HepG2 (cell line): ENCODE data around the gene SYNM. TPM values are rescaled to one million over a fixed set of nuclear protein-coding genes. Genes with fewer than 3 reads are reported as not detected.

Experiments
- ATAC-seq: fragments of 200-7000 bp; cut with Tn5 transposase; 3 replicates; pipeline ENCODE4 v1.9.1; 2020; ENCODE audit warnings: mild to moderate bottlenecking, moderate library complexity
- BruUV-seq: library from RNA; stranded (reverse); fragments of 400-500 nt; replicated peaks from 2 replicates; lab custom pipeline; 2021; lab: Mats Ljungman, UMichigan
- CTCF ChIA-PET: fragments of 300-600 bp; formaldehyde crosslinking; extraction: SDS; loops from one replicate; lab custom pipeline; 2021; ENCODE audit warnings: low total read pairs, inconsistent platforms, low intra/inter-chr PET ratio; lab: Yijun Ruan, JAX
- POLR2A ChIA-PET: fragments of 350-600 bp; sonication (Branson Sonifier 250); formaldehyde crosslinking; loops from one replicate; lab custom pipeline; 2020; ENCODE audit warnings: antibody characterized with exemption, inconsistent platforms; lab: Yijun Ruan, JAX
- DNase-seq: peaks from one replicate; pipeline ENCODE4 v3.0.0-alpha.2; 2015; ENCODE audit warnings: low spot score
- FAIRE-seq: peaks from 3 replicates; lab custom pipeline; 2011; peaks lifted over from hg19 to GRCh38; lab: Jason Lieb, UNC
- H2AFZ ChIP-seq: one replicate; pipeline ENCODE4 v1.6.1; 2011; ENCODE audit warnings: low read length, inconsistent platforms
- H3K27ac ChIP-seq: fragments of 300-600 bp; 3 replicates; pipeline ENCODE4 v1.8.0; 2011; ENCODE audit warnings: mixed run types, mild to moderate bottlenecking, mixed read lengths, low read length, inconsistent platforms; ENCODE audit not compliant: insufficient read depth; ENCODE audit errors: extremely low read length
- H3K27me3 ChIP-seq, 2 experiments: fragments of 200-600 bp in 1 of 2; 2 replicates in 1 of 2; 3 replicates in 1 of 2; pipeline versions ENCODE4 v1.6.0 to v1.8.0; 2011; ENCODE audit warnings: low read length in 2 of 2, mild to moderate bottlenecking in 2 of 2, moderate library complexity in 2 of 2, inconsistent platforms in 1 of 2; ENCODE audit not compliant: insufficient read depth in 2 of 2, control insufficient read depth in 1 of 2
- H3K36me3 ChIP-seq, 2 experiments: fragments of 200-600 bp in 1 of 2; replicated peaks in 1 of 2; 2 replicates in 1 of 2; 3 replicates in 1 of 2; pipeline versions ENCODE4 v1.5.1 to v1.8.0; 2011; ENCODE audit warnings: low read length in 2 of 2, inconsistent platforms in 1 of 2; ENCODE audit not compliant: insufficient read depth in 2 of 2, control insufficient read depth in 1 of 2
- H3K4me1 ChIP-seq: 2 replicates; pipeline ENCODE4 v1.5.1; 2012; ENCODE audit warnings: low read length, inconsistent platforms; ENCODE audit not compliant: insufficient read depth
- H3K4me2 ChIP-seq: 2 replicates; pipeline ENCODE4 v1.6.0; 2011; ENCODE audit warnings: low read depth, low read length, inconsistent platforms
- H3K4me3 ChIP-seq, 3 experiments: fragments of 200-600 bp in 1 of 3; sonication (generic), shearing (Covaris generic) in 1 of 3; replicated peaks in 1 of 3; 2 replicates each; pipeline ENCODE4 v1.5.1; 2011 to 2016; ENCODE audit warnings: low read length in 3 of 3, inconsistent platforms in 2 of 3, low read depth in 2 of 3, mild to moderate bottlenecking in 2 of 3, control low read depth in 1 of 3, mixed read lengths in 1 of 3; ENCODE audit not compliant: insufficient read depth in 1 of 3
- H3K79me2 ChIP-seq: one replicate; pipeline ENCODE4 v1.6.1; 2011; ENCODE audit warnings: low read length, inconsistent platforms; ENCODE audit not compliant: insufficient read depth
- H3K9ac ChIP-seq: 2 replicates; pipeline ENCODE4 v1.6.0; 2011; ENCODE audit warnings: mild to moderate bottlenecking, low read depth, low read length, inconsistent platforms; ENCODE audit not compliant: insufficient read depth
- H3K9me3 ChIP-seq: 2 replicates; pipeline ENCODE4 v1.5.1; 2012; ENCODE audit warnings: mild to moderate bottlenecking, low read length
- H4K20me1 ChIP-seq: 2 replicates; pipeline ENCODE4 v1.6.0; 2011; ENCODE audit warnings: inconsistent platforms, mild to moderate bottlenecking, low read length, moderate library complexity; ENCODE audit not compliant: insufficient read depth
- AGO2 ChIP-seq: fragments of 200-400 bp; formaldehyde crosslinking; optimal IDR thresholded peaks from 2 replicates; pipeline ENCODE3; 2017; ENCODE audit warnings: mild to moderate bottlenecking, low read depth, low read length, moderate library complexity
- CHCHD3 ChIP-seq: sonication (generic); formaldehyde crosslinking; IDR thresholded peaks from 2 replicates; pipeline ENCODE4 v1.8.0; 2022; ENCODE audit warnings: mild to moderate bottlenecking, missing genetic modification reagents, moderate library complexity
- ESRRA ChIP-seq: sonication (generic); formaldehyde crosslinking; IDR thresholded peaks from 2 replicates; pipeline ENCODE4 v1.5.1; 2020; ENCODE audit warnings: mild to moderate bottlenecking, low read depth, missing genetic modification reagents
- FOXJ3 ChIP-seq: sonication (generic); formaldehyde crosslinking; IDR thresholded peaks from 2 replicates; pipeline ENCODE4 v1.4.0; 2020; ENCODE audit warnings: missing genetic modification reagents, mild to moderate bottlenecking, borderline replicate concordance
- GATAD2A ChIP-seq: IDR thresholded peaks from 2 replicates; pipeline ENCODE4 v1.6.1; 2016
- HNF4A ChIP-seq: sonication (generic); formaldehyde crosslinking; IDR thresholded peaks from 2 replicates; pipeline ENCODE4 v1.4.0; 2020; ENCODE audit warnings: missing genetic modification reagents
- HNRNPUL1 ChIP-seq: fragments of 200-400 bp; formaldehyde crosslinking; IDR thresholded peaks from 2 replicates; pipeline ENCODE4 v1.6.1; 2017; ENCODE audit warnings: low read depth, mild to moderate bottlenecking, low read length, moderate library complexity
- KDM4B ChIP-seq: sonication (generic); formaldehyde crosslinking; IDR thresholded peaks from 2 replicates; pipeline ENCODE4 v1.4.0; 2020; ENCODE audit warnings: missing genetic modification reagents
- KLF15 ChIP-seq: sonication (generic); formaldehyde crosslinking; IDR thresholded peaks from 2 replicates; pipeline ENCODE4 v1.8.1; 2023; ENCODE audit warnings: borderline replicate concordance, mild to moderate bottlenecking, inconsistent platforms, missing genetic modification reagents, mixed read lengths
- LCORL ChIP-seq, 2 experiments: fragments of 450-650 bp in 1 of 2; sonication (generic) in 1 of 2; formaldehyde crosslinking in 1 of 2; IDR thresholded peaks; 2 replicates each; pipeline versions ENCODE4 v1.5.0 to v1.6.1; 2017 to 2020; ENCODE audit warnings: antibody characterized with exemption in 1 of 2, missing genetic modification reagents in 1 of 2
- MAFF ChIP-seq: IDR thresholded peaks from 2 replicates; pipeline ENCODE4 v1.6.1; 2011; ENCODE audit warnings: low read depth, low read length, improper control_type of control experiment
- MXD3 ChIP-seq: IDR thresholded peaks from 2 replicates; pipeline ENCODE4 v1.6.1; 2016; ENCODE audit warnings: mild to moderate bottlenecking, missing biosample characterization, missing genetic modification reagents
- NFATC3 ChIP-seq: sonication (generic); formaldehyde crosslinking; IDR thresholded peaks from 2 replicates; pipeline ENCODE4 v1.5.1; 2020; ENCODE audit warnings: mild to moderate bottlenecking, missing genetic modification reagents
- NFKB2 ChIP-seq: sonication (generic); formaldehyde crosslinking; IDR thresholded peaks from 2 replicates; pipeline ENCODE4 v1.4.0; 2020; ENCODE audit warnings: missing genetic modification reagents, borderline replicate concordance
- PCBP1 ChIP-seq: fragments of 200-400 bp; formaldehyde crosslinking; IDR thresholded peaks from 2 replicates; pipeline ENCODE4 v1.6.1; 2017; ENCODE audit warnings: mild to moderate bottlenecking, low read depth, low read length, borderline replicate concordance
- SATB2 ChIP-seq: sonication (generic); formaldehyde crosslinking; IDR thresholded peaks from 2 replicates; pipeline ENCODE4 v1.5.0; 2020; ENCODE audit warnings: missing genetic modification reagents
- SRF ChIP-seq: IDR thresholded peaks from 2 replicates; pipeline ENCODE4 v1.6.1; 2011; ENCODE audit warnings: mild to moderate bottlenecking, low read depth, low read length, moderate library complexity
- SRSF1 ChIP-seq: fragments of 200-400 bp; formaldehyde crosslinking; optimal IDR thresholded peaks from 2 replicates; pipeline ENCODE3; 2017; ENCODE audit warnings: mild to moderate bottlenecking, low read depth, low read length, moderate library complexity
- U2AF1 ChIP-seq: fragments of 200-400 bp; formaldehyde crosslinking; optimal IDR thresholded peaks from 2 replicates; pipeline ENCODE3; 2017; ENCODE audit warnings: mild to moderate bottlenecking, low read depth, low read length
- ZBTB38 ChIP-seq: sonication (generic); formaldehyde crosslinking; IDR thresholded peaks from 2 replicates; pipeline ENCODE4 v1.5.1; 2020; ENCODE audit warnings: mild to moderate bottlenecking, missing genetic modification reagents
- ZBTB7B ChIP-seq: sonication (generic); formaldehyde crosslinking; IDR thresholded peaks from 2 replicates; pipeline ENCODE4 v1.4.0; 2020; ENCODE audit warnings: missing genetic modification reagents
- ZFP62 ChIP-seq: sonication (generic); formaldehyde crosslinking; IDR thresholded peaks from 2 replicates; pipeline ENCODE4 v1.4.0; 2020; ENCODE audit warnings: missing genetic modification reagents
- ZNF33A ChIP-seq: sonication (generic); formaldehyde crosslinking; IDR thresholded peaks from 2 replicates; pipeline ENCODE4 v1.5.1; 2020; ENCODE audit warnings: missing genetic modification reagents, mild to moderate bottlenecking, moderate library complexity, borderline replicate concordance
- WGBS: methylation state at CpG from one replicate; pipeline ENCODE4 v1.1.6; 2017; ENCODE audit warnings: low lambda C conversion rate; 5-methylcytosine and 5-hydroxymethylcytosine counted together
- in situ Hi-C: cut with HindIII; loops from 2 replicates; pipeline ENCODE4 v1.10.0; 2017; ENCODE audit warnings: low pct_unique_long_range_greater_than_20kb; ENCODE audit not compliant: extremely low pct_ligation_motif_present
- intact Hi-C: fragments of 100-400 bp; cut with micrococcal nuclease; formaldehyde crosslinking; loops from one replicate; pipeline ENCODE4 v1.10.0; 2022; ENCODE audit not compliant: unreplicated experiment
- polyA plus RNA-seq, 8 experiments: library from polyadenylated mRNA; depleted of rRNA in 3 of 8; stranded (reverse) in 7 of 8; unstranded in 1 of 8; fragments of >200 nt; fragmentation: Illumina TruSeq in 4 of 8; extraction: Trizol in 4 of 8; gene quantifications; 2 replicates each; pipeline versions ENCODE4 v1.2.1 to v1.2.3, GENCODE V29; 2011 to 2016; ENCODE audit warnings: low read depth in 4 of 8, missing spikeins in 1 of 8, mixed read lengths in 1 of 8; ENCODE audit not compliant: insufficient read depth in 1 of 8
- total RNA-seq, 5 experiments: library from RNA; depleted of rRNA; stranded (reverse); fragments of >200 nt; fragmentation: Illumina TruSeq; extraction: Trizol; gene quantifications; 2 replicates each; pipeline ENCODE4 v1.2.3, GENCODE V29; 2016; ENCODE audit warnings: low read depth in 1 of 5

The SYNM gene
- total and polyA plus RNA-seq, 2 of the 13 experiments (the other 11 are each of a cell fraction or from before 2014, with no cell fraction given): 1.1 to 3.7 TPM

DNA sequence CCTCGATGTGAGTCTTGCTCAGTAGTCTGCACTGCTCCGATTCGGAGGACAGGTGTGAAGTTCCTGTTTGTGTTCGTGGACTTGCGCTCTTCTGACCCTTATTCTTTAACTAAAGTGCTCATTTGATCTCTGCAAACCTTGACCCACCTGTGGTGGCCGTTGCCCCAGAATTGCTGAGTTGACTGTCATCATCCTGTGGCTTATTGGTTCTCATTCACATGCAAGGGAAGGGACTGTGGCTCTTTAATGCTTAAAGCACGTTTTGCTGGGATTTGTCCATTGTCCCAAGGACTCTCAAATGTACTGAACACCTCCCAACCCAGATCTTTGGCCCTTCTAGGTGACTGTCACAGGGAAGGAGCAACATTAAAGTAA lies 13.4 kb downstream of the SYNM start:
- in situ Hi-C loops (no loop called here), intact Hi-C loops (no loop called here)
- Histone ChIP-seq H3K27ac (no peak overlapping the region), H2AFZ (no peak overlapping the region), H3K79me2 (no peaks in the 10 kb centered on the region), H3K4me2 (no peak overlapping the region), H4K20me1 (no peaks in the 10 kb centered on the region), H3K27me3 (no peaks in the 10 kb centered on the region), H3K36me3 (no peaks in the 10 kb centered on the region; a peak in 1 of 5 replicates), H3K4me3 (no peak overlapping the region), H3K9me3 (no peaks in the 10 kb centered on the region), H3K4me1 (peaks cover 26% of the 10 kb centered on the region), H3K9ac (no peak overlapping the region)
- ChIA-PET CTCF (no interaction called here), POLR2A (no interaction called here)
- no peak for ATAC-seq
- WGBS: 57% methylated on average over 7 of the region's 7 CpGs
- DNase-seq: no peak
- no peak for FAIRE-seq
- no TSS peak for BruUV-seq
- TF ChIP-seq HNF4A (CRISPR knock-in tag) (peak; percentile 14; the same call in 1 of the 2 replicates), FOXJ3 (no peak), ZBTB38 (CRISPR knock-in tag) (0 out of 2 replicates have a peak, but pooled peaks have one; percentile 12), MAFF (peak; percentile 43; the same call in 1 of the 2 replicates), MXD3 (CRISPR knock-in tag) (no peak), ESRRA (CRISPR knock-in tag) (no peak), SRSF1 (no peak), SATB2 (CRISPR knock-in tag) (no peak), HNRNPUL1 (no peak), NFATC3 (CRISPR knock-in tag) (no peak), ZFP62 (CRISPR knock-in tag) (no peak), SRF (no peak), ZNF33A (CRISPR knock-in tag) (no peak), PCBP1 (no peak), NFKB2 (CRISPR knock-in tag) (no peak), U2AF1 (no peak), LCORL (IDR thresholded peaks at IDR 0.05) (no peak), LCORL (CRISPR knock-in tag; IDR thresholded peaks at IDR 0.05) (no peak), KLF15 (CRISPR knock-in tag) (no peak), AGO2 (no peak), GATAD2A (CRISPR knock-in tag) (no peak), ZBTB7B (CRISPR knock-in tag) (no peak), CHCHD3 (CRISPR knock-in tag) (no peak), KDM4B (CRISPR knock-in tag) (no peak)
